ENCODE results near the gene LTBP1. TPM values are rescaled to one million over a fixed set of nuclear protein-coding genes. Genes with fewer than 3 reads are reported as not detected.

The LTBP1 gene
- total and polyA plus RNA-seq, 2 experiments from 2014 or later: 15.7 to 49.8 TPM

DNA sequence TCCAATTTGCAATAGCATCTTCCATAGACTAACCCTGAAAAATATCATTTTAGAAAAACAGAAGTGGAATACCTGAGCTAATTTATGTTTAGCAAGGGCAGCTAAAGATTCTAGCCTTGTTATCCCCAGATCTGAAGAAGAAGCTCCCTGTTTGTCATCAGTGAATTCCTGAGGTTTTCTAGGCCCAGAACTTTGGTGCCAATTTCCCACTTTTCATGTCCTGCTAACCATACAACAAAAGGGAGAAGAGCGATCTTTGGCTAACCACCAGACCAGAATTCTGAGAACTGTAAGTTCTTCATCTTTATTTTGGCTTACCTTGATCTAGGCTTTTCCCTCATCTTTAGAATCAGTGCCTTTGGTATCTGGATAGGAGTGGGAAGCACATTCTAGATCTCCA lies 478.4 kb downstream of the LTBP1 start:
- Histone ChIP-seq H2AFZ (no peak overlapping the region), H3K27ac (ENCODE audit: low read depth) (no peak overlapping the region), H3K27me3 (ENCODE audit: insufficient read depth) (no peaks in the 10 kb centered on the region), H3K4me1 (ENCODE audit: insufficient read depth) (no peaks in the 10 kb centered on the region), H3K4me3 (no peak overlapping the region), H3K4me2 (no peak overlapping the region), H3K79me2 (replicated peaks; ENCODE audit: insufficient read depth) (no peaks in the 10 kb centered on the region), H3K36me3 (ENCODE audit: insufficient read depth) (no peaks in the 10 kb centered on the region), H4K20me1 (replicated peaks; ENCODE audit: insufficient read depth) (no peaks in the 10 kb centered on the region), H3F3A (replicated peaks; ENCODE audit: low read depth) (no peaks in the 10 kb centered on the region), H3K9me2 (ENCODE audit: insufficient read depth) (0 out of 2 replicates have a peak, but pooled peaks cover 3% of the 10 kb centered on the region)
- ATAC-seq (no peak), DNase-seq (ENCODE audit: low spot score) (no peak)
- H3K27ac Mint-ChIP-seq: no peak overlapping the region
- H3K36me3 Mint-ChIP-seq (ENCODE audit: low read depth): no peaks in the 10 kb centered on the region
- no peaks in the 10 kb centered on the region for H3K27me3 Mint-ChIP-seq (ENCODE audit: insufficient read depth, low read depth, poor library complexity)
- H3K4me3 Mint-ChIP-seq: no peak overlapping the region
- no peak for TF ChIP-seq CREB1 (CRISPR knock-in tag; IDR thresholded peaks at IDR 0.05; ENCODE audit: low read depth)
- no peak for TF ChIP-seq STAT1 (IDR thresholded peaks at IDR 0.05; ENCODE audit: unreplicated experiment)
- TF ChIP-seq, protein P1, sequence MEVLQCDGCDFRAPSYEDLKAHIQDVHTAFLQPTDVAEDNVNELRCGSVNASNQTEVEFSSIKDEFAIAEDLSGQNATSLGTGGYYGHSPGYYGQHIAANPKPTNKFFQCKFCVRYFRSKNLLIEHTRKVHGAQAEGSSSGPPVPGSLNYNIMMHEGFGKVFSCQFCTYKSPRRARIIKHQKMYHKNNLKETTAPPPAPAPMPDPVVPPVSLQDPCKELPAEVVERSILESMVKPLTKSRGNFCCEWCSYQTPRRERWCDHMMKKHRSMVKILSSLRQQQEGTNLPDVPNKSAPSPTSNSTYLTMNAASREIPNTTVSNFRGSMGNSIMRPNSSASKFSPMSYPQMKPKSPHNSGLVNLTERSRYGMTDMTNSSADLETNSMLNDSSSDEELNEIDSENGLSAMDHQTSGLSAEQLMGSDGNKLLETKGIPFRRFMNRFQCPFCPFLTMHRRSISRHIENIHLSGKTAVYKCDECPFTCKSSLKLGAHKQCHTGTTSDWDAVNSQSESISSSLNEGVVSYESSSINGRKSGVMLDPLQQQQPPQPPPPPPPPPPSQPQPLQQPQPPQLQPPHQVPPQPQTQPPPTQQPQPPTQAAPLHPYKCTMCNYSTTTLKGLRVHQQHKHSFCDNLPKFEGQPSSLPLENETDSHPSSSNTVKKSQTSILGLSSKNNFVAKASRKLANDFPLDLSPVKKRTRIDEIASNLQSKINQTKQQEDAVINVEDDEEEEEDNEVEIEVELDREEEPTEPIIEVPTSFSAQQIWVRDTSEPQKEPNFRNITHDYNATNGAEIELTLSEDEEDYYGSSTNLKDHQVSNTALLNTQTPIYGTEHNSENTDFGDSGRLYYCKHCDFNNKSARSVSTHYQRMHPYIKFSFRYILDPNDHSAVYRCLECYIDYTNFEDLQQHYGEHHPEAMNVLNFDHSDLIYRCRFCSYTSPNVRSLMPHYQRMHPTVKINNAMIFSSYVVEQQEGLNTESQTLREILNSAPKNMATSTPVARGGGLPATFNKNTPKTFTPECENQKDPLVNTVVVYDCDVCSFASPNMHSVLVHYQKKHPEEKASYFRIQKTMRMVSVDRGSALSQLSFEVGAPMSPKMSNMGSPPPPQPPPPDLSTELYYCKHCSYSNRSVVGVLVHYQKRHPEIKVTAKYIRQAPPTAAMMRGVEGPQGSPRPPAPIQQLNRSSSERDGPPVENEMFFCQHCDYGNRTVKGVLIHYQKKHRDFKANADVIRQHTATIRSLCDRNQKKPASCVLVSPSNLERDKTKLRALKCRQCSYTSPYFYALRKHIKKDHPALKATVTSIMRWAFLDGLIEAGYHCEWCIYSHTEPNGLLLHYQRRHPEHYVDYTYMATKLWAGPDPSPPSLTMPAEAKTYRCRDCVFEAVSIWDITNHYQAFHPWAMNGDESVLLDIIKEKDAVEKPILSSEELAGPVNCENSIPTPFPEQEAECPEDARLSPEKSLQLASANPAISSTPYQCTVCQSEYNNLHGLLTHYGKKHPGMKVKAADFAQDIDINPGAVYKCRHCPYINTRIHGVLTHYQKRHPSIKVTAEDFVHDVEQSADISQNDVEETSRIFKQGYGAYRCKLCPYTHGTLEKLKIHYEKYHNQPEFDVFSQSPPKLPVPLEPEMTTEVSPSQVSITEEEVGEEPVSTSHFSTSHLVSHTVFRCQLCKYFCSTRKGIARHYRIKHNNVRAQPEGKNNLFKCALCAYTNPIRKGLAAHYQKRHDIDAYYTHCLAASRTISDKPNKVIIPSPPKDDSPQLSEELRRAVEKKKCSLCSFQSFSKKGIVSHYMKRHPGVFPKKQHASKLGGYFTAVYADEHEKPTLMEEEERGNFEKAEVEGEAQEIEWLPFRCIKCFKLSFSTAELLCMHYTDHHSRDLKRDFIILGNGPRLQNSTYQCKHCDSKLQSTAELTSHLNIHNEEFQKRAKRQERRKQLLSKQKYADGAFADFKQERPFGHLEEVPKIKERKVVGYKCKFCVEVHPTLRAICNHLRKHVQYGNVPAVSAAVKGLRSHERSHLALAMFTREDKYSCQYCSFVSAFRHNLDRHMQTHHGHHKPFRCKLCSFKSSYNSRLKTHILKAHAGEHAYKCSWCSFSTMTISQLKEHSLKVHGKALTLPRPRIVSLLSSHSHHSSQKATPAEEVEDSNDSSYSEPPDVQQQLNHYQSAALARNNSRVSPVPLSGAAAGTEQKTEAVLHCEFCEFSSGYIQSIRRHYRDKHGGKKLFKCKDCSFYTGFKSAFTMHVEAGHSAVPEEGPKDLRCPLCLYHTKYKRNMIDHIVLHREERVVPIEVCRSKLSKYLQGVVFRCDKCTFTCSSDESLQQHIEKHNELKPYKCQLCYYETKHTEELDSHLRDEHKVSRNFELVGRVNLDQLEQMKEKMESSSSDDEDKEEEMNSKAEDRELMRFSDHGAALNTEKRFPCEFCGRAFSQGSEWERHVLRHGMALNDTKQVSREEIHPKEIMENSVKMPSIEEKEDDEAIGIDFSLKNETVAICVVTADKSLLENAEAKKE (CRISPR knock-in tag; IDR thresholded peaks at IDR 0.05): no peak
- TF ChIP-seq ZNF331 (CRISPR knock-in tag; IDR thresholded peaks at IDR 0.05; ENCODE audit: low read depth): no peak
- TF ChIP-seq ETS1 (IDR thresholded peaks at IDR 0.05): no peak
- TF ChIP-seq POLR2AphosphoS5 (IDR thresholded peaks at IDR 0.05; ENCODE audit: low read depth): no peak
- TF ChIP-seq, protein P2, sequence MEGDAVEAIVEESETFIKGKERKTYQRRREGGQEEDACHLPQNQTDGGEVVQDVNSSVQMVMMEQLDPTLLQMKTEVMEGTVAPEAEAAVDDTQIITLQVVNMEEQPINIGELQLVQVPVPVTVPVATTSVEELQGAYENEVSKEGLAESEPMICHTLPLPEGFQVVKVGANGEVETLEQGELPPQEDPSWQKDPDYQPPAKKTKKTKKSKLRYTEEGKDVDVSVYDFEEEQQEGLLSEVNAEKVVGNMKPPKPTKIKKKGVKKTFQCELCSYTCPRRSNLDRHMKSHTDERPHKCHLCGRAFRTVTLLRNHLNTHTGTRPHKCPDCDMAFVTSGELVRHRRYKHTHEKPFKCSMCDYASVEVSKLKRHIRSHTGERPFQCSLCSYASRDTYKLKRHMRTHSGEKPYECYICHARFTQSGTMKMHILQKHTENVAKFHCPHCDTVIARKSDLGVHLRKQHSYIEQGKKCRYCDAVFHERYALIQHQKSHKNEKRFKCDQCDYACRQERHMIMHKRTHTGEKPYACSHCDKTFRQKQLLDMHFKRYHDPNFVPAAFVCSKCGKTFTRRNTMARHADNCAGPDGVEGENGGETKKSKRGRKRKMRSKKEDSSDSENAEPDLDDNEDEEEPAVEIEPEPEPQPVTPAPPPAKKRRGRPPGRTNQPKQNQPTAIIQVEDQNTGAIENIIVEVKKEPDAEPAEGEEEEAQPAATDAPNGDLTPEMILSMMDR (conservative IDR thresholded peaks at IDR 0.05; ENCODE audit: low read depth in 2 of 2): no peak
- no peak for TF ChIP-seq EZH2phosphoT487 (IDR thresholded peaks at IDR 0.05; ENCODE audit: unreplicated experiment)
- no peak for TF ChIP-seq NANOG (IDR thresholded peaks at IDR 0.05; ENCODE audit: borderline replicate concordance)
- no peak for TF ChIP-seq JUNB (IDR thresholded peaks at IDR 0.05; ENCODE audit: unreplicated experiment)
- TF ChIP-seq ZNF114 (CRISPR knock-in tag; IDR thresholded peaks at IDR 0.05): no peak
- TF ChIP-seq, protein P3, sequence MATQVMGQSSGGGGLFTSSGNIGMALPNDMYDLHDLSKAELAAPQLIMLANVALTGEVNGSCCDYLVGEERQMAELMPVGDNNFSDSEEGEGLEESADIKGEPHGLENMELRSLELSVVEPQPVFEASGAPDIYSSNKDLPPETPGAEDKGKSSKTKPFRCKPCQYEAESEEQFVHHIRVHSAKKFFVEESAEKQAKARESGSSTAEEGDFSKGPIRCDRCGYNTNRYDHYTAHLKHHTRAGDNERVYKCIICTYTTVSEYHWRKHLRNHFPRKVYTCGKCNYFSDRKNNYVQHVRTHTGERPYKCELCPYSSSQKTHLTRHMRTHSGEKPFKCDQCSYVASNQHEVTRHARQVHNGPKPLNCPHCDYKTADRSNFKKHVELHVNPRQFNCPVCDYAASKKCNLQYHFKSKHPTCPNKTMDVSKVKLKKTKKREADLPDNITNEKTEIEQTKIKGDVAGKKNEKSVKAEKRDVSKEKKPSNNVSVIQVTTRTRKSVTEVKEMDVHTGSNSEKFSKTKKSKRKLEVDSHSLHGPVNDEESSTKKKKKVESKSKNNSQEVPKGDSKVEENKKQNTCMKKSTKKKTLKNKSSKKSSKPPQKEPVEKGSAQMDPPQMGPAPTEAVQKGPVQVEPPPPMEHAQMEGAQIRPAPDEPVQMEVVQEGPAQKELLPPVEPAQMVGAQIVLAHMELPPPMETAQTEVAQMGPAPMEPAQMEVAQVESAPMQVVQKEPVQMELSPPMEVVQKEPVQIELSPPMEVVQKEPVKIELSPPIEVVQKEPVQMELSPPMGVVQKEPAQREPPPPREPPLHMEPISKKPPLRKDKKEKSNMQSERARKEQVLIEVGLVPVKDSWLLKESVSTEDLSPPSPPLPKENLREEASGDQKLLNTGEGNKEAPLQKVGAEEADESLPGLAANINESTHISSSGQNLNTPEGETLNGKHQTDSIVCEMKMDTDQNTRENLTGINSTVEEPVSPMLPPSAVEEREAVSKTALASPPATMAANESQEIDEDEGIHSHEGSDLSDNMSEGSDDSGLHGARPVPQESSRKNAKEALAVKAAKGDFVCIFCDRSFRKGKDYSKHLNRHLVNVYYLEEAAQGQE (IDR thresholded peaks at IDR 0.05; ENCODE audit: unreplicated experiment): no peak
- TF ChIP-seq EZH2 (IDR thresholded peaks at IDR 0.05; ENCODE audit: low read depth, unreplicated experiment): no peak
- H3K9me3 Mint-ChIP-seq: 0 out of 3 replicates have a peak, but pooled peaks cover 3% of the 10 kb centered on the region
- no peaks in the 10 kb centered on the region for H3K4me1 Mint-ChIP-seq

Measured in GM23338 (cell line).